Gastrocnemius medialis (tissue), 4 donors: ENCODE data around the gene SUCLG2. TPM values are rescaled to one million over a fixed set of nuclear protein-coding genes. Genes with fewer than 3 reads are reported as not detected.

Experiments used
- ATAC-seq, 2 donors: fragments of 150-250 bp; one replicate each; pipeline ENCODE4 v1.9.1; 2016
- DNase-seq, 2 donors: peaks; one replicate each; pipeline ENCODE4 v3.0.0-alpha.2; 2019
- H3K27ac ChIP-seq, 4 donors: fragments of 200-600 bp; sonication (generic); 1 replicate in 1 of 4; 2 replicates in 3 of 4; pipeline ENCODE4 v1.5.1; 2016 to 2018; ENCODE audit warnings: mild to moderate bottlenecking in 2 of 4, moderate library complexity in 1 of 4
- H3K27me3 ChIP-seq, 3 donors: fragments of 200-600 bp; sonication (generic) in 2 of 3; 1 replicate in 1 of 3; 2 replicates in 2 of 3; pipeline versions ENCODE4 v1.5.1 to v1.6.0; 2016 to 2019; ENCODE audit warnings: mild to moderate bottlenecking in 1 of 3, moderate library complexity in 1 of 3
- H3K36me3 ChIP-seq, 2 donors: fragments of 200-600 bp; sonication (generic) in 1 of 2; one replicate each; pipeline ENCODE4 v1.5.1; 2017 to 2018
- H3K4me1 ChIP-seq, 2 donors: fragments of 200-600 bp; sonication (generic) in 1 of 2; one replicate each; pipeline ENCODE4 v1.5.1; 2016 to 2017; ENCODE audit warnings: mild to moderate bottlenecking in 2 of 2
- H3K4me3 ChIP-seq, 4 donors: fragments of 200-600 bp; sonication (generic) in 3 of 4; 1 replicate in 1 of 4; 2 replicates in 3 of 4; pipeline ENCODE4 v1.5.1; 2016 to 2019; ENCODE audit warnings: mild to moderate bottlenecking in 2 of 4
- H3K9me3 ChIP-seq, 3 donors: fragments of 200-600 bp; sonication (generic) in 2 of 3; 1 replicate in 1 of 3; 2 replicates in 2 of 3; pipeline ENCODE4 v1.5.1; 2016 to 2019
- POLR2A ChIP-seq, 2 donors: fragments of 450-650 bp; IDR thresholded peaks; one replicate each; pipeline ENCODE4 v1.6.1; 2017; ENCODE audit warnings: antibody characterized with exemption in 2 of 2, mild to moderate bottlenecking in 2 of 2, moderate library complexity in 2 of 2
- in situ Hi-C, 4 donors: fragments of 200-750 bp; cut with MboI; loops; one replicate each; pipeline versions ENCODE4 v1.15.0 to v1.8.0; 2017; ENCODE audit warnings: low sequenced_read_pairs in 4 of 4
- intact Hi-C: fragments of 100-400 bp; cut with DNase I; formaldehyde crosslinking; loops from one replicate; pipeline ENCODE4 v1.15.1; 2023; ENCODE audit warnings: low total_unique reads
- total RNA-seq, 4 donors: library from RNA; depleted of rRNA; stranded (reverse); fragments of >200 nt; gene quantifications; one replicate each; pipeline versions ENCODE4 v1.1.0 to v1.2.3, GENCODE V29; 2016
- TF ChIP-seq, protein P1 (sequence below), 5 experiments: fragments of 450-650 bp in 3 of 5; fragments of 200-600 bp in 2 of 5; sonication (generic) in 2 of 5; IDR thresholded peaks in 4 of 5; conservative IDR thresholded peaks in 1 of 5; 1 replicate in 4 of 5; 2 replicates in 1 of 5; pipeline ENCODE4 v1.5.1; 2016 to 2019; ENCODE audit warnings: antibody characterized with exemption in 5 of 5, mild to moderate bottlenecking in 3 of 5, moderate library complexity in 3 of 5

The SUCLG2 gene
- total RNA-seq, 4 donors from 2014 or later = 64.3 to 106 (median 73.2) TPM

DNA sequence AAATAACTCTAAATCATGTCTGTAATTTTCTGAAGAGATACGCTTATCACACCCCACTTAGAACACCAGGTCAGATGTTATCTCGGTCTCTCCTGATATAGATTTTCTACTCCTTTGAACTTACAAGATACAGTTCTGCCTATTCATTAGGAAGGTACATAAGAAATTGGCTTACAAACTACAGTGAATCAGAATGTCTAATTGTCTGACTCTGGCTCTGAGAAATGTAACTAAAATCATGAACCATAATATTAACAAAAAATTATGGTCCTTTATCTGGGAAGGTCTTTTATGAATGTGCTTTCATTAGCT is 235.2 kb downstream of the SUCLG2 start:
- Histone ChIP-seq H3K9me3 (no peaks in the 10 kb centered on the region), H3K4me3 (no peak overlapping the region), H3K27ac (no peak overlapping the region), H3K36me3 (peaks cover 0 to 4% of the 10 kb centered on the region in 2 donors), H3K4me1 (no peaks in the 10 kb centered on the region), H3K27me3 (no peaks in the 10 kb centered on the region)
- ATAC-seq = no peak
- intact Hi-C loops (no loop called here), in situ Hi-C loops (no loop called here)
- DNase-seq = no peak
- TF ChIP-seq, protein P1, sequence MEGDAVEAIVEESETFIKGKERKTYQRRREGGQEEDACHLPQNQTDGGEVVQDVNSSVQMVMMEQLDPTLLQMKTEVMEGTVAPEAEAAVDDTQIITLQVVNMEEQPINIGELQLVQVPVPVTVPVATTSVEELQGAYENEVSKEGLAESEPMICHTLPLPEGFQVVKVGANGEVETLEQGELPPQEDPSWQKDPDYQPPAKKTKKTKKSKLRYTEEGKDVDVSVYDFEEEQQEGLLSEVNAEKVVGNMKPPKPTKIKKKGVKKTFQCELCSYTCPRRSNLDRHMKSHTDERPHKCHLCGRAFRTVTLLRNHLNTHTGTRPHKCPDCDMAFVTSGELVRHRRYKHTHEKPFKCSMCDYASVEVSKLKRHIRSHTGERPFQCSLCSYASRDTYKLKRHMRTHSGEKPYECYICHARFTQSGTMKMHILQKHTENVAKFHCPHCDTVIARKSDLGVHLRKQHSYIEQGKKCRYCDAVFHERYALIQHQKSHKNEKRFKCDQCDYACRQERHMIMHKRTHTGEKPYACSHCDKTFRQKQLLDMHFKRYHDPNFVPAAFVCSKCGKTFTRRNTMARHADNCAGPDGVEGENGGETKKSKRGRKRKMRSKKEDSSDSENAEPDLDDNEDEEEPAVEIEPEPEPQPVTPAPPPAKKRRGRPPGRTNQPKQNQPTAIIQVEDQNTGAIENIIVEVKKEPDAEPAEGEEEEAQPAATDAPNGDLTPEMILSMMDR (IDR thresholded peaks at IDR 0.05 in 4 of 5, conservative IDR thresholded peaks at IDR 0.05 in 1 of 5) = no peak
- TF ChIP-seq POLR2A (IDR thresholded peaks at IDR 0.05) = no peak

DNA sequence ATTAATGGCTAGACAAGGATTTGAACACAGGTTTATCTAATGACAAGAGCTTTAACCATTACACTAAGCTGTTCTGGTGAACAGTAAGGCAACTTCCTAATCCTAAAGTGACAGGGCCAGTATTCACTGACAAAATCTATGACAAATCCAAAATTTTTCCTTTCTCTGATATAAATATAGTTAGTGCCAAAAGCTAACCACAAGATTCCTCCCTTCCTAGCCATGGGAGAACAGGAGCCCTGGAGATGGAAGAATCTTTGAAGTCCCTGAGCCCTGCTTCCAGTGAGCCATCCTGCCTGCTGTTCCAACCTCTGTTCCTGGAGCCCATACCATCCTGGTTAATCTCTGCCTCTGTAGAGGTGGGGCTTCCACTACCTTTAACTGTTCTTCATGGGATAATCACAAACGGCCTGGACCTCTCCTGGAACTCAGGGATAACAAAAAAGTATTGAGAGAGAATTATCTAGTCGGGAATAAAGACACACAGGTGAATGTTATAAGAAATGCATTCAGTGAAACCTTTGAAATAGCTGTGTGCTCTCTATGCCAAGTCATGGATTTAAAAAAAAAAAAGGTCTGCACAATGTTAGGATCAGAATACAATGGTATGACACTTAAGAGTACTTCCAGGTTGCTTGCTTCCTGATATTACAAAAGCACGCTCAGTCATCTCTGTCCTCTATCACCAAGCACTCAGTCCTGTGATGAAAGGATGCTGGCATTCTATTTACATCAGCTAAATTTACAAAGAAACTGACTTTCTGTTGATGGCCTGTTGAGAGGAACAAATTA is 235.8 kb downstream of the SUCLG2 start:
- DNase-seq (no peak), ATAC-seq (no peak)
- no peaks in the 10 kb centered on the region for H3K9me3 ChIP-seq
- no peak overlapping the region for H3K27ac ChIP-seq
- H3K4me3 ChIP-seq = no peak overlapping the region
- intact Hi-C loops = no loop called here
- TF ChIP-seq, protein P1 (IDR thresholded peaks at IDR 0.05 in 4 of 5, conservative IDR thresholded peaks at IDR 0.05 in 1 of 5) = no peak
- no peak for TF ChIP-seq POLR2A (IDR thresholded peaks at IDR 0.05)
- H3K4me1 ChIP-seq = no peaks in the 10 kb centered on the region
- no peaks in the 10 kb centered on the region for H3K27me3 ChIP-seq
- peaks cover 0 to 4% of the 10 kb centered on the region in 2 donors for H3K36me3 ChIP-seq
- in situ Hi-C loops = no loop called here

DNA sequence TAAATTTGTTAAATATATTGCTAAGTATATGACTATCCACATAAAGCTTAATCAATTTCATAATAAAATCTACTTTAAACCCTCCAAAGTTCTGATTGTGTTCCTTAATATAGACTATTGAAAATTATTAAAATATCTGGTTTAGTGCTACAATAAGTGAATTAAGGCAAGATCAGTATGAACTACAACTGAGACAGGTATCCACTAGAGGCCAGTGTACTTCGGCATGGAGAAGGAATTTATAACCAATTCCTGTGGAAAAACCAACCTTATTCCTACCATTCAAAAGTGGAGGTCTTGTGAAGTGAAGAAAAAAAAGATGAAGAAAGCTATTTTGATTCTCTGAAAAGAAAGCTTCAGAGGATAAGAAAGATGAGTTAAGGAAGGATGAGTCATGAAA is 237.7 kb downstream of the SUCLG2 start:
- DNase-seq (no peak), ATAC-seq (no peak)
- intact Hi-C loops = no loop called here
- peaks cover 0 to 4% of the 10 kb centered on the region in 2 donors for H3K36me3 ChIP-seq
- no peak for TF ChIP-seq POLR2A (IDR thresholded peaks at IDR 0.05)
- TF ChIP-seq, protein P1 (IDR thresholded peaks at IDR 0.05 in 4 of 5, conservative IDR thresholded peaks at IDR 0.05 in 1 of 5) = no peak
- H3K27ac ChIP-seq = no peak overlapping the region
- in situ Hi-C loops = no loop called here
- H3K4me1 ChIP-seq = no peaks in the 10 kb centered on the region
- no peaks in the 10 kb centered on the region for H3K27me3 ChIP-seq
- H3K4me3 ChIP-seq = no peak overlapping the region
- no peaks in the 10 kb centered on the region for H3K9me3 ChIP-seq

DNA sequence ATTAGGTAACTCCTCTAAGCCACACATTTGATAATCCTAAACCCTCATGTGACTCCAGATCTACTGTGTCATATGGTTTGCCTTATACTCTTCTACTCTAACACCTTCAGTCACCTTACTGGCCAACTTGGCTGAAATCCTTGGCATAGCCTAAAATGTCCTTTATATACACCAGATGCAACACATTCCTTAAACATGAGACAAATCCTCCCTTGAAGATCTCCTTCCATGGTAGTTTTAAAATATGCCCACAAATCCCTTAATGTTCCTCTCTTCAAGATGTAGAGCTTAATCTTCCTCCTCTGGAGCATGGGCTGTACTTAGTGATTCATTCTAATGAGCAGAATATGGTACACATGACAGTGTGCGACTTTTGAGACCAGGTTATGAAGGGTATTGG is 238.9 kb downstream of the SUCLG2 start:
- Histone ChIP-seq H3K36me3 (peaks cover 0 to 4% of the 10 kb centered on the region in 2 donors), H3K27ac (no peak overlapping the region), H3K9me3 (no peaks in the 10 kb centered on the region), H3K4me3 (no peak overlapping the region), H3K4me1 (no peaks in the 10 kb centered on the region), H3K27me3 (no peaks in the 10 kb centered on the region)
- ATAC-seq (peak in 1 of 2 donors; percentile 23), DNase-seq (no peak)
- intact Hi-C loops = no loop called here
- in situ Hi-C loops = no loop called here
- TF ChIP-seq POLR2A (IDR thresholded peaks at IDR 0.05) = no peak

DNA sequence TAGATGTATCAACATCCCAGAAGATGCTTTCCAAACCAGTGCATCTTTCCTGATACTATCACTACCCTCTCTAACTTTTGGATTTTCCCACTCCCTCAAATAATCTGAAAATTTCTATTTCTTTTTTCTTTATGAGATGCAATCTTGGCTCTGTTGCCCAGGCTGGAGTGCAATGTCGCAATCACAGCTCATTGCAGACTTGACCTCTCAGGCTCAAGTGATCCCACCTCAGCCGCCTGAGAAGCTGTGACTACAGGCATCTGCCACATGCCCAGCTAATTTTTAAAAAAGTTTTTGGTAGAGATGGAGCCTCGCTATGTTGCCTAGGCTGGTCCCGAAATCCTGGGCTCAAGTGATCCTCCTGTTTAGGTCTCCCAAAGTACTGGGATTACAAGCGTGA is 239.7 kb downstream of the SUCLG2 start:
- H3K9me3 ChIP-seq = no peaks in the 10 kb centered on the region
- TF ChIP-seq, protein P1 (IDR thresholded peaks at IDR 0.05 in 4 of 5, conservative IDR thresholded peaks at IDR 0.05 in 1 of 5) = no peak
- TF ChIP-seq POLR2A (IDR thresholded peaks at IDR 0.05) = no peak
- H3K36me3 ChIP-seq = no peaks in the 10 kb centered on the region
- no peaks in the 10 kb centered on the region for H3K4me1 ChIP-seq
- no peak overlapping the region for H3K27ac ChIP-seq
- in situ Hi-C loops (no loop called here), intact Hi-C loops (no loop called here)
- no peaks in the 10 kb centered on the region for H3K27me3 ChIP-seq
- DNase-seq = no peak
- no peak overlapping the region for H3K4me3 ChIP-seq
- no peak for ATAC-seq
